Amniotic stem cell (primary cell): ENCODE results near the gene CUBN.
A peak's percentile ranks its signal among the peaks of the same experiment; 100 is the strongest.

Source experiments
- DNase-seq: peaks from one replicate; lab custom pipeline; 2025; lab: John Stamatoyannopoulos, UW

Gene CUBN

GRCh38 chr10:17106991-17107390, 22.6 kb downstream of the CUBN start:
- DNase-seq: no peak

- DNase-seq: no peak
These were observed 27.7 kb downstream of the CUBN start for GRCh38 chr10:17101910-17102266.

GRCh38 chr10:17101257-17101909, 28.2 kb downstream of the CUBN start:
- no peak for DNase-seq

- DNase-seq: no peak
These were observed 29.0 kb downstream of the CUBN start for GRCh38 chr10:17100586-17100985.

- no peak for DNase-seq
These were observed 31.6 kb downstream of the CUBN start for GRCh38 chr10:17098012-17098411.

GRCh38 chr10:17094844-17095243, 34.8 kb downstream of the CUBN start:
- DNase-seq: no peak

GRCh38 chr10:17092986-17093803, 36.4 kb downstream of the CUBN start:
- DNase-seq: no peak

GRCh38 chr10:17092216-17092944, 37.2 kb downstream of the CUBN start:
- DNase-seq: no peak

GRCh38 chr10:17088118-17088806, 41.3 kb downstream of the CUBN start:
- DNase-seq: no peak

- no peak for DNase-seq
These were observed 42.7 kb downstream of the CUBN start for GRCh38 chr10:17086865-17087367.

- DNase-seq: no peak
These were observed 44.4 kb downstream of the CUBN start for GRCh38 chr10:17085011-17085725.

GRCh38 chr10:17084258-17084657, 45.4 kb downstream of the CUBN start:
- DNase-seq: no peak

- no peak for DNase-seq
These were observed 48.2 kb downstream of the CUBN start for GRCh38 chr10:17081431-17081830.

- no peak for DNase-seq
These were observed 51.7 kb downstream of the CUBN start for GRCh38 chr10:17077890-17078289.

- no peak for DNase-seq
These were observed 52.2 kb downstream of the CUBN start for GRCh38 chr10:17077346-17077781.

GRCh38 chr10:17076626-17077345, 52.8 kb downstream of the CUBN start:
- DNase-seq: no peak

- peak; percentile 88 for DNase-seq
These were observed 53.9 kb downstream of the CUBN start for GRCh38 chr10:17075533-17076359.

- no peak for DNase-seq
These were observed 55.1 kb downstream of the CUBN start for GRCh38 chr10:17074541-17074847.

- no peak for DNase-seq
These were observed 55.7 kb downstream of the CUBN start for GRCh38 chr10:17073725-17074540.
